ENCODE data around the gene TOMT.

TOMT gene

DNA sequence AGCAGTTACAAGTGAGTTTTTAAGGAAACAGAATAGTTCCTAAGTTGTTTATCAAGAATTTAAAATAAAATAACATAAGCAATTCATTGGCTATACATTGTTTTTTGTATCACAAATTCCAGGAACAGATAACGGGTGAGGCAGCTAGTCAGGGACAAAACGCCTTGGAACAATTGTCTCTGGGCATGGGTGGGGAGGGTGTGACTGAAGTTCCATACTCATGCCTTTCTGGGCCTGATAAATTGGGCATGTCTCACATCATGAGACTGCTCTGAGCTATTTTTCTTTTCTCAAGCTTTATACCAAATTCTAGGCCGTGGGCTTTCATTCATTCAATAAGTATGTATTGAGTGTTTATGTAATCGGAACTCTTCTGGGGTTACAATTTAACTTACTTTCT is 51.4 kb downstream of the TOMT start:
- in situ Hi-C loops (cut with HindIII; ENCODE audit: low sequenced_read_pairs): no loop called here

Measured in DLD1 (cell line).